HEK293 (cell line): ENCODE results near the gene CDK1.

ENCODE experiments used
- ZBTB7A ChIP-seq: fragments of 450-650 bp; formaldehyde crosslinking; IDR thresholded peaks from 2 replicates; pipeline ENCODE4 v1.5.1; 2016; ENCODE audit warnings: low read depth, missing biosample characterization, missing genetic modification characterization
- ZNF530 ChIP-seq: fragments of 450-650 bp; formaldehyde crosslinking; IDR thresholded peaks from 2 replicates; pipeline ENCODE4 v1.5.1; 2016; ENCODE audit warnings: low read depth, missing biosample characterization, missing genetic modification characterization
- TF ChIP-seq, protein P1 (sequence below): fragments of 450-650 bp; formaldehyde crosslinking; IDR thresholded peaks from 2 replicates; pipeline ENCODE4 v1.5.1; 2016; ENCODE audit warnings: missing biosample characterization, missing genetic modification characterization
- TF ChIP-seq, protein P2 (sequence below): fragments of 450-650 bp; formaldehyde crosslinking; IDR thresholded peaks from 2 replicates; pipeline ENCODE4 v1.5.1; 2016; ENCODE audit warnings: missing biosample characterization, missing genetic modification characterization
- TF ChIP-seq, protein P3 (sequence below): fragments of 450-650 bp; formaldehyde crosslinking; IDR thresholded peaks from 2 replicates; pipeline ENCODE4 v1.5.1; 2016; ENCODE audit warnings: missing biosample characterization, missing genetic modification characterization

DNA sequence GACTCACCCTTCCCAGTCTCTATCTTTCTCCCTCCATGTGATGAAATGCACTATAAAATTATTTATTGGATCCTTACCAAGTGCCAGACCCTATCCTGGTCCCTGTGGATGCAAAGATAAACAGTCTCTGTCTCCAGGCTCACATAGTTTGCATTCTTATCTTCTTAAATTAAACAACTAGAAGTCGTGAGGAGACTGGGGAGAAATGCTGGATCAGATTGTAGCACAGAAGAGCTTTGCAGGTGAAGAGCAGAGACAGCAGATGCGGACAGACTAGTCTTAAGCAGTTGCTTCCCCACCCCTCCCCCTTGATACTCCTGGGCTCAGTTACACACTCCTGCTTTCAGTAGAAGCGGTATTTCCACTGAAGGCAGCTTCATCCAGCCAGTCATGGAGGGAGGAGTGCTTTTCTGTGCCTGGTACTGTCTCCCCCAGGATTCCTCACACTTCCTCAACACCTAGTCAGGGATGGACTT, 20.8 kb upstream of the CDK1 start:
- TF ChIP-seq ZBTB7A (no peak), ZNF530 (tag by site-specific recombination) (no peak)
- TF ChIP-seq, protein P1, sequence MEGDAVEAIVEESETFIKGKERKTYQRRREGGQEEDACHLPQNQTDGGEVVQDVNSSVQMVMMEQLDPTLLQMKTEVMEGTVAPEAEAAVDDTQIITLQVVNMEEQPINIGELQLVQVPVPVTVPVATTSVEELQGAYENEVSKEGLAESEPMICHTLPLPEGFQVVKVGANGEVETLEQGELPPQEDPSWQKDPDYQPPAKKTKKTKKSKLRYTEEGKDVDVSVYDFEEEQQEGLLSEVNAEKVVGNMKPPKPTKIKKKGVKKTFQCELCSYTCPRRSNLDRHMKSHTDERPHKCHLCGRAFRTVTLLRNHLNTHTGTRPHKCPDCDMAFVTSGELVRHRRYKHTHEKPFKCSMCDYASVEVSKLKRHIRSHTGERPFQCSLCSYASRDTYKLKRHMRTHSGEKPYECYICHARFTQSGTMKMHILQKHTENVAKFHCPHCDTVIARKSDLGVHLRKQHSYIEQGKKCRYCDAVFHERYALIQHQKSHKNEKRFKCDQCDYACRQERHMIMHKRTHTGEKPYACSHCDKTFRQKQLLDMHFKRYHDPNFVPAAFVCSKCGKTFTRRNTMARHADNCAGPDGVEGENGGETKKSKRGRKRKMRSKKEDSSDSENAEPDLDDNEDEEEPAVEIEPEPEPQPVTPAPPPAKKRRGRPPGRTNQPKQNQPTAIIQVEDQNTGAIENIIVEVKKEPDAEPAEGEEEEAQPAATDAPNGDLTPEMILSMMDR (tag by site-specific recombination) = no peak
- TF ChIP-seq, protein P2, sequence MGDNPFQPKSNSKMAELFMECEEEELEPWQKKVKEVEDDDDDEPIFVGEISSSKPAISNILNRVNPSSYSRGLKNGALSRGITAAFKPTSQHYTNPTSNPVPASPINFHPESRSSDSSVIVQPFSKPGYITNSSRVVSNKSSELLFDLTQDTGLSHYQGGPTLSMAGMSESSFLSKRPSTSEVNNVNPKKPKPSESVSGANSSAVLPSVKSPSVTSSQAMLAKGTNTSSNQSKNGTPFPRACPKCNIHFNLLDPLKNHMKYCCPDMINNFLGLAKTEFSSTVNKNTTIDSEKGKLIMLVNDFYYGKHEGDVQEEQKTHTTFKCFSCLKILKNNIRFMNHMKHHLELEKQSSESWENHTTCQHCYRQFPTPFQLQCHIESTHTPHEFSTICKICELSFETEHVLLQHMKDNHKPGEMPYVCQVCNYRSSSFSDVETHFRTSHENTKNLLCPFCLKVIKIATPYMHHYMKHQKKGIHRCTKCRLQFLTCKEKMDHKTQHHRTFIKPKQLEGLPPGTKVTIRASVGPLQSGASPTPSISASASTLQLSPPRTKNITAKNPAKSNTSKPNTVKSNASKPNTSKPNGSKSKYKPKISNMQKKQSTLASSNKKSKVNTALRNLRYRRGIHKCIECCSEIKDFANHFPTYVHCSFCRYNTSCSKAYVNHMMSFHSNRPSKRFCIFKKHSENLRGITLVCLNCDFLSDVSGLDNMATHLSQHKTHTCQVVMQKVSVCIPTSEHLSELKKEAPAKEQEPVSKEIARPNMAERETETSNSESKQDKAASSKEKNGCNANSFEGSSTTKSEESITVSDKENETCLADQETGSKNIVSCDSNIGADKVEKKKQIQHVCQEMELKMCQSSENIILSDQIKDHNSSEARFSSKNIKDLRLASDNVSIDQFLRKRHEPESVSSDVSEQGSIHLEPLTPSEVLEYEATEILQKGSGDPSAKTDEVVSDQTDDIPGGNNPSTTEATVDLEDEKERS (tag by site-specific recombination) = no peak
- TF ChIP-seq, protein P3, sequence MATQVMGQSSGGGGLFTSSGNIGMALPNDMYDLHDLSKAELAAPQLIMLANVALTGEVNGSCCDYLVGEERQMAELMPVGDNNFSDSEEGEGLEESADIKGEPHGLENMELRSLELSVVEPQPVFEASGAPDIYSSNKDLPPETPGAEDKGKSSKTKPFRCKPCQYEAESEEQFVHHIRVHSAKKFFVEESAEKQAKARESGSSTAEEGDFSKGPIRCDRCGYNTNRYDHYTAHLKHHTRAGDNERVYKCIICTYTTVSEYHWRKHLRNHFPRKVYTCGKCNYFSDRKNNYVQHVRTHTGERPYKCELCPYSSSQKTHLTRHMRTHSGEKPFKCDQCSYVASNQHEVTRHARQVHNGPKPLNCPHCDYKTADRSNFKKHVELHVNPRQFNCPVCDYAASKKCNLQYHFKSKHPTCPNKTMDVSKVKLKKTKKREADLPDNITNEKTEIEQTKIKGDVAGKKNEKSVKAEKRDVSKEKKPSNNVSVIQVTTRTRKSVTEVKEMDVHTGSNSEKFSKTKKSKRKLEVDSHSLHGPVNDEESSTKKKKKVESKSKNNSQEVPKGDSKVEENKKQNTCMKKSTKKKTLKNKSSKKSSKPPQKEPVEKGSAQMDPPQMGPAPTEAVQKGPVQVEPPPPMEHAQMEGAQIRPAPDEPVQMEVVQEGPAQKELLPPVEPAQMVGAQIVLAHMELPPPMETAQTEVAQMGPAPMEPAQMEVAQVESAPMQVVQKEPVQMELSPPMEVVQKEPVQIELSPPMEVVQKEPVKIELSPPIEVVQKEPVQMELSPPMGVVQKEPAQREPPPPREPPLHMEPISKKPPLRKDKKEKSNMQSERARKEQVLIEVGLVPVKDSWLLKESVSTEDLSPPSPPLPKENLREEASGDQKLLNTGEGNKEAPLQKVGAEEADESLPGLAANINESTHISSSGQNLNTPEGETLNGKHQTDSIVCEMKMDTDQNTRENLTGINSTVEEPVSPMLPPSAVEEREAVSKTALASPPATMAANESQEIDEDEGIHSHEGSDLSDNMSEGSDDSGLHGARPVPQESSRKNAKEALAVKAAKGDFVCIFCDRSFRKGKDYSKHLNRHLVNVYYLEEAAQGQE (tag by site-specific recombination) = no peak
